ENCODE data around the gene INHA.

The INHA gene

DNA sequence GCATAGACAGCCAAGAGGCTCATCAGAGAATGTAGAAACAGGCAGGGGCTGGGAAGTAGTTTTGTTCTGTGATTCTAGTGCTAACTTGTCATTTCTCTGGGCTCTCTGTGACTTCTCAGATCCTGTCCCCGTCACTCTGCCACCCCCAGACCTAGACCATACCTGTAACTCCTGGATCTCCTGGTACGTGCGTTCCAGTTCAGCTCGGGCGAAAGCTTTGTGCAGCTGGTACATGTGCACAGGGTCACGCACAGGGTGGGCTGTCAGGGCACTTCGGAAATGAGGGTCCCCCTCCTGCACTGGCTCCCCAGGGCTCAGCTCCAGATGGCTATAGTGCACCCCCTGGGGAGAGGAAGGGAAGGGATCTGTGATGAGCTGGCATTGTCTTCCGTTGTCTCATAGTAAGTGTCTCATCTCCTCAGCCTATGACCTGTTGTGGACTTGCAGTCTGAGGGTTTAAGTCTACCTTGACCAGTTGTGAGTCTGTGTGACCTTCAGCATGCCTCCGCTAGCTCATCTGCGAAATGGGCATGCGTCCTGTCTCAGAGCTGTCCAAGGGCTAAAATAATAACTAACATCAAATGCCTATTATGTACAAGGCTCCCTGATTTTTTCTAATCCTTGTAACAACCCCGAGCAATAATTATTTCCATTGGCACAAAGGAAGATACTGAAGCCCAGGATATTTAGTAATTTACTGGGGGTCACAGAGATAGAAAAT is 31.2 kb upstream of the INHA start:
- DNase-seq (ENCODE audit: low read depth, low spot score), result no peak

GRCh38 chr2:219541611-219542180 is 30.4 kb upstream of the INHA start:
- peak; percentile 95 for DNase-seq (ENCODE audit: low read depth, low spot score)

GRCh38 chr2:219542931-219543595 is 29.0 kb upstream of the INHA start:
- DNase-seq (ENCODE audit: low read depth, low spot score), result peak; percentile 66

DNA sequence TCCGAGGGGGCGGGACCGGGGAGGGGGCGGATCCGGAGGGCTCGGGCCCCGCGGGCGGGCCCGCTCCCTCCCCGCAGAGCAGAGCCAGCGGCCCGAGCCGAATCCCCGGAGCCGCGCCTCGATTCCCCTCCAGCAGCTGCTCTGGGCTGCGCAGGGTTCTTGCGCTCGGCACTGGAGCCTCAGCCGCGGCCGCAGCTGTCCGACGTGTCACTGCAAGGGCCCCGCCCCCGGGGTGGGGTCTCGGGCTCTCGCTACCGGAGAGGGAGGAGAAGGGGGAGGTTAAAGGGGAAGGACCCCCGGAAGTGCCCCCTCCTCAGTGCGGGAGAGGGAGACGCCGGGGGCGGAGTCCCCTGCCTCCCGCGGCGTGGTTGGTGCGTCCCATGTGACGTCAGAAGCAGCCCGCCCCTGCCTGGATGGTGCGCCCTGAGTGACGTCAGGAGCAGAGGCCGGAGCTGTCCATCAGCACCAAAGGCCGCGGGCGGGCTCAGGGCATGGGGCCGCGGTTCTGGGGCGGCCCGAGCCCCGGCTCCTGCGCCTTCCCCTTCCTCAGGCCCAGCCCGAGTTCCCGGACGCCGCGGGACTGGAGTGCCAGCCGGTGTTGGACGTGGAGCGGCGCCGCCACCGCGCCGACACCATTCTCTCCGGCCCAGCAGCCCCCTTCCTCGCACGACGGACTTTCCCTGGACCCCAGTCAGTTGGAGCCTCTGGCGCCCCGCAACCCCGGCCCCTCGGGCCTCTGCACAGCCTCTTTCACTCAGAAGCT is 28.3 kb upstream of the INHA start, which contains the start of the genes CHPF and TMEM198:
CHPF (minus strand) TSS at position 214 of the 763 bp plus-strand sequence. CDS start 271 bp downstream, outside the sequence.
TMEM198 (plus strand) TSS at position 433 of the 763 bp plus-strand sequence. CDS start 700 bp downstream, outside the sequence.
- DNase-seq (ENCODE audit: low read depth, low spot score), result peak; percentile 100

GRCh38 chr2:219544567-219544966 is 27.5 kb upstream of the INHA start:
- no peak for DNase-seq (ENCODE audit: low read depth, low spot score)

DNA sequence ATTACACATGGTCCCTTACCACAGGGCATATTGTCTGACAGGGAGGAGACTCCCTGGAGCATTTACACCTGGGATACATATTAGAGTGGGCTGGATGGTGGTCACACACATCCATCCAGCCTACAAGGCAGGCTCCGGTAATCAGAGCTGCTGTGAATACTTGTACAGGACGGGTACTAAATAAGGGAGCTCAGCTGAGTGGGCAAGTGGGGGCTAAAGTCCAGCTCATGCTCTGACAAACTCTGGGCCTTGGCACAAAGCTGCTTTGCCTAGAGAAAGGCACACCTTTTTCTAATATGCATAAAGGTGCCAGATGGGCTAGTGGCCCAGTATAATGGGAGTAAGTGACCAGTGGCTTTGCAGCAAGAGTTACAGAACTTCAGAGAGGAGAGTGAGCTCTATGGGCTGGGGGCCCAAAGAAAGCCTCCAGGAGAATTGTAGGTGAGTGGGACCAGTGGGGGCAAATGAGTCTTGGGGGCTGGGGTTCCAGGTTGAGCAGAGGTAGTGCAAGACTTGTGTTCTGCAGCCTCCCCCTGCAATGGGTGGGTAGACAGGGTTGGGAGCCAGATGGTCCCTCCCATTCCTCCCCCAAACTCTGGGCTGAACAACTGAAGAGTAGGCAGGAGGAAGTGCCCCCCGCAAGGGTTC is 26.7 kb upstream of the INHA start:
- DNase-seq (ENCODE audit: low read depth, low spot score), result no peak

DNA sequence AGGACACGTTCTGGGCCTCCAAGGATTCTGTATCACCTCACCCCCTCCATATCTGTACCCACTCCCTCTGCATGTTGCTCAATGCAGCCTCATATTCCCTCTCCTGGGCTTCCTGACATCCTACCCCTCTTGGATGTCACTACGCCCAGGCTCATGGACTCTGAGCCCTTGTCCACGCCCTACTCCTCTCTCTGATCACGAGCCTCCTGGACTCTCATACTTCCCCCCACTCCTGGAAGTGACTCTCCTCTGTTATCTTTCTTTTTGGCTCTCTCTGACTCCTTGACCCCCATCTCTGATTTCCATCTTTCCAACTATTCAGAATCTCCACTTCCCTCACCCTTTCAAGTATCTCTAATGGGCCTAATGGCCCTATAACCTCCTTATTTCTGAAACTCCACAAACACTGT is 26.2 kb upstream of the INHA start:
- DNase-seq (ENCODE audit: low read depth, low spot score), result no peak

DNA sequence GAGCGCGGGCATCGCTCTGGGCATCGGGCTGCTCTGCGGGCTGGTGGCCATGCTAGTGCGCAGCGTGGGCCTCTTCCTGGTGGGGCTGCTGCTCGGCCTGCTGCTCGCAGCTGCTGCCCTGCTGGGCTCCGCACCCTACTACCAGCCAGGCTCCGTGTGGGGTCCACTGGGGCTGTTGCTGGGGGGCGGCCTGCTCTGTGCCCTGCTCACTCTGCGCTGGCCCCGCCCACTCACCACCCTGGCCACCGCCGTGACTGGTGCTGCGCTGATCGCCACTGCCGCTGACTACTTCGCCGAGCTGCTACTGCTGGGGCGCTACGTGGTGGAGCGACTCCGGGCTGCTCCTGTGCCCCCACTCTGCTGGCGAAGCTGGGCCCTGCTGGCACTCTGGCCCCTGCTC is 24.5 kb upstream of the INHA start:
- DNase-seq (ENCODE audit: low read depth, low spot score), result no peak

DNA sequence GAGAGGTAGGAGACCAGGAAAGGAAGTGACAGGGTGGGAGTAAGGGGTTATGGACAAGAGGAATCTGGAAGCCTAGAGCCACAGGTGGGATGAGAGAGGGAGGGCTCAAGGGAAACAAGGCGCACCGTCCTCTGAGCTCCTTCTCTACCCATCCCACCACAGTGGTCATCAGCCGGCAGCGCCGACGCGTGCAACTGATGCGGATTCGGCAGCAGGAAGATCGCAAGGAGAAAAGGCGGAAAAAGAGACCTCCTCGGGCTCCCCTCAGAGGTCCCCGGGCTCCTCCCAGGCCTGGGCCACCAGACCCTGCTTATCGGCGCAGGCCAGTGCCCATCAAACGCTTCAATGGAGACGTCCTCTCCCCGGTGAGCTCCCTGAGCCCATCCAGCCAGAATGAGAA is 23.1 kb upstream of the INHA start:
- no peak for DNase-seq (ENCODE audit: low read depth, low spot score)

DNA sequence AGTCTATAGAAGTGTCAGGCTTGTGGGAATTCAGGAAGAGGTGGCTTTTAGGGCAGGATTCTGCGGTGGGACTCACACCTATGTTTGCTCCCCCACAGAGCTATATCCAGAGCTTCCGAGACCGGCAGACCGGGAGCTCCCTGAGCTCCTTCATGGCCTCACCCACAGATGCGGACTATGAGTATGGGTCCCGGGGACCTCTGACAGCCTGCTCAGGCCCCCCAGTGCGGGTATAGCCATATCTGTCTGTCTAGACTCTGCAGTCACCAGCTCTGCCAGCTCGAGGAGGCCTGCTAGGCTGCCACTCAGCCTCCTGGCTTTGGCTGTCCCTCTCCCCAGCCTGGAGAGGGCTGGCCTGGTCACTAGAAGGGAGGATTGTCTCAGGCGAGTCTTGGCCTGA is 22.5 kb upstream of the INHA start:
- DNase-seq (ENCODE audit: low read depth, low spot score), result no peak

DNA sequence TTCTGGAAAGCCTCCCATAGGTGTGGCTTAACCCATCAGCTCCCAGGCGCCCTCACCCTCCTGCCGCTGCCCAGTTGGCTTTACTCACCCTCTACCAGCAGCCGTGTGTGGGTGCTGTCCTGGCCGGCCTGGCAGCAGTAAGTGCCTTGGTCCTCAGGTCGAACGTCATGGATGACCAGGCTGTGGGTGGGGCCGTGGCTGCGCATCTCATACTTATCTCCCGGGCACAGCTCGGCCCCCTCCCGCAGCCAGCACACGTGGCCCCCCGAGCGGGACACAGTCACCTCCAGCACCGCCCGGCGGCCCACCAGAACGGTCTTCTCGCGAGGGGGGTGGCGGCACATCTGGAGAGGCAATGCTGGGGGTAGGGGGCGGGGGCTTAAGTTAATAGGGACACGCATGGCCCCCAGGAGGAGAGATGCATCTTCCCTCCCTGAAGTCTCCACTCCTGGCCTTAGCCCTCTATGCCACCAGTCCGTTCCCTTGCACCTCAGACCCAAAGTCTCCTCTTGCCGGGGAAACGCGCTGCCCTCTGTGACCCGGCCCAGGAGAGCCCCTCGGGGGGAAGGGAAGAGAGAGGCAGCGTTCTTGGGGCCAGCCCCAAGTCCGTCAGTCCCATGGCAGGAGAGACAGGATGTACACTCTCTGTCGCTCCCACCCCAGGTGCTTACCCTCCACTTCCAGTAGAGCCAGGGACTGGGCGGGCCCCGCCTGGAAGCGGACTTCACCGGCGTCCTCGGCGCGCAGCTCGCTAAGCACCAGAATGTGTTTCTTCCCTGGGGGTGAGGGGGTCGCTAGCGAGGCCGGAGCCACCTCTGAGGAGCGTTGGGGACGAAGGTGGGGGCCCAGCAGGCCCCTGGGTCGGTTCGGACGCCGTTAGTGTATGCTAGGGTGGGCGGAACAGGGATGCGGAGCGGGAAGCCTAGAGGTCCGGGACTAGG is 20.4 kb upstream of the INHA start:
- DNase-seq (ENCODE audit: low read depth, low spot score), result peak; percentile 78

DNA sequence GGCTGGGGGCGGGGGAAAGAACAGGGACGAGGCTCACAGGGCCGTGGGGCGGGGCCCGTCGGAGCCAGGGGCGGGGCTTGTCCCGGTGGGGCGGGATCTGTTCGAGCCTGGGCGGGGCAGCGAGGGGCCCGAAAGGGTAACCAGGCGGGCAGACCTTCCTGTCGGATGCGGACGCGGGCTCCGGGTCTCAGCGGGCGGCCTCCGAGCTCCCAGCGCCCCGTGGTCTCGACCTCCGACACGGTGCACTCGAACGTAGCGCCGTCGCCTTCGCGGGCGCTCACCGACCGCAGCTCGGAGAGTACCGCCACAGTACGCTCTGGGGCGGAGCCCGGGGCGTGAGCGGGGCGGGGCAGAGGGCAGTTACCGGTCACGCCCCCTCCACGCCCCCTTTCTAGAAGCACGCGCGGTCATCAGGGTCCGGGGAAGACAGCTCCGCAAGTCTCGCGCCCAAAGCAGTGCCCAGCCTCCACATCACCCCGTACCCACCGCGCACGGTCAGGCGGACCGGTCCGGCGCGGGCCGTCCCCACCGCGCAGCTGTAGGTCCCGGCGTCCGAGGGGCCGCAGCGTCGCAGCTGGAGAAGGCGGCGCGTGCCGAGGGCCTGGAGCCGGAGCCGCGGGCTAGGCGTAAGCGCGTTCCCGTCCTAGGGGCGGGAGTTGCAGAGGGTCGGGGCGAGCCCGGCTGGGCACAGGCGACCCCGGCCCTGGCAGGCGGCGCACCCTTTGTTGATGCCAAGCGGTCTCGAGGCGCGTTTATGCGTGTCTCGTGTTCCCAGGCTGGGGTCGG is 19.5 kb upstream of the INHA start:
- peak; percentile 92 for DNase-seq (ENCODE audit: low read depth, low spot score)

- no peak for DNase-seq (ENCODE audit: low read depth, low spot score)
Measured at GRCh38 chr2:219553168-219553417, 19.0 kb upstream of the INHA start.

DNA sequence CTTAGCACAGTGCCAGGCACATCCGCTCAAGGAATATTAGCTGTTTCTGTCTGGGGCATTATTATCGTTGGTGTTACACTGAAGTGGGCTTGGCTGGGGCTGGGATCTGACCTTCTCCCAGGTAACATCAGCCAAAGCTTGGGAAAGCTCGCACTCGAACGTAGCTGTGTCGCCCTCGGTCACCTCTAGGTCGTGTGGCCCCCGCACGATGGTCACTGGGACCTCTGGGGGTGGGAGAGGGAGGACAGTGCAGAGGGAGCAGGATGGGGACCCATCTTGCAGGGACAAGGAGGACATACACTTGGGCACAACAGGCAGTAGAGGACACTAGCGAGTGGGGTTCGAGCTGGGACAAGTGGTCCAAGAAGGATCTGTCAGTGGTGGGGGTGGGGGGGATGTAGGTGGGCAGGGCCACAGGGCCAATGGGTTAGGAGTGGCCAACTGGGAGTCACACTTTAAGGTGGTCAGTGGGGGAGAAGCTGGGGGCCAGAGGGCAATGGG is 18.6 kb upstream of the INHA start:
- DNase-seq (ENCODE audit: low read depth, low spot score), result no peak

DNA sequence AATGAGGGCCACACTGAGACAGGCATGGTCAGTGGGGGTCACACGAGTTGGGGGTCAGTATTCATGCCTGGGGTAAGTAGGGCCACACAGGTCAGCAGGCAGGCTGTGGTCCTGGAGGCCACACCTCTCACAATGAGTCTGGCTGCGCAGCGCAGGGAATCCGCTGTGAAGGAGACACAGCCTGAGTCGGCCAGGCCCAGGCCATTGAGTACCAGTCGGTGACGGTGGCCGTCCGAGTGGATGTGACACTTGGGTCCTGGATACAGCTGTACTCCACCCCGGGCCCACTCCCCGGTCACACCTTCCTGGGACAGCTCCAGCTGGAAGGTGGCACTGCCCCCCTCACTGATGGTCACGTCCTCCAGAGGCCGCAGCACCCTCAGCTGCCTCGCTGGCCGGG is 17.8 kb upstream of the INHA start:
- DNase-seq (ENCODE audit: low read depth, low spot score), result no peak

- DNase-seq (ENCODE audit: low read depth, low spot score), result no peak
Measured at GRCh38 chr2:219555956-219556355, 16.2 kb upstream of the INHA start.

DNA sequence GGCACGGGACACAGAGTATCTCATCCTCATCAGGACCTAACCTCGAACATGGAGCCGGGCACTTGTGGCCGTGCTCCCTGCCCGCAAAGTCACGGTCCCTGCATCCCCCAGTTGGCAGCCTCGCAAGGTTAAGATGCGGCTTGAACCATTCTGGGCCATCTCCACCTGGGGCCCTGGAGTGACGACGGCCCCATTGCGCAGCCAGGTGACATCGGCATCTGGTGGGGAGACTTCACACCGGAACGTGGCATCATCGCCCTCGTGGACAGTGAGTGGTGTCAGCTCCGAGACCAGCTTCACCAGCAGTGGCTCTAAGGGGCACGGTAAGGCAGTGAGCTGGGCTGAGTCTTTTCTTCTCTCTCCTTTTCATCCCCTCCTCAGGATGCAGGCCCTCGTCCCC is 15.7 kb upstream of the INHA start:
- DNase-seq (ENCODE audit: low read depth, low spot score), result no peak

DNA sequence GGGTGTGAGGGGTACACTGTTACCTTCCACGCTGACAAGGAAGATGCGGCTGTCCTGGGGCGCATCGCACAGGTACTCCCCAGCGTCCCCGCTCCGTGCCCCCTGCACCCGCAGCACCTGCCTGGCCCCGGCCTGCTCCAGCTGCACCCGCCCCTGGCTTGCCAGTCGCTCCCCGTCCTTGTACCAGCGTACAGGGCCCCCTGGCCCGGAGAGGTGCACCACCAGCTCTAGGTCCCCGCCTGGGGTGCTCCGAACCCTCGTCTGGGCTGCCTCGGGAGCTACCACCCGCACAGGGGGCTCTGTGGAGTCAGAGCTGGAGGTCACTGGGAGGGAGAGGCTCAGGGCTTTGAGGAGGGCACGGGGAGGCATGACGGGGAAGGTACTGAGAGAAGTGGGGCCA is 14.8 kb upstream of the INHA start:
- DNase-seq (ENCODE audit: low read depth, low spot score), result no peak
